ENCODE measurements around the gene FOXRED2. TPM values are rescaled to one million over a fixed set of nuclear protein-coding genes. Genes with fewer than 3 reads are reported as not detected.

The FOXRED2 gene
- total RNA-seq, 1 donor from 2014 or later, result 13.7 TPM

Other genes with a start within 250 kb of the FOXRED2 start
- gene MYH9, start 119.1 kb downstream of the FOXRED2 start, total RNA-seq, result 973 TPM
- gene TXN2, start 25.4 kb downstream of the FOXRED2 start, total RNA-seq, result 45.4 TPM
- 132 TPM for gene EIF3D, start 22.1 kb upstream of the FOXRED2 start, total RNA-seq
- gene CACNG2, start 196.7 kb upstream of the FOXRED2 start, total RNA-seq, result not detected